Keratinocyte (primary cell): ENCODE measurements around the gene MTA3. TPM values are rescaled to one million over a fixed set of nuclear protein-coding genes. Genes with fewer than 3 reads are reported as not detected.
"Not testable (repeated sequence)": the region's sequence is repeated elsewhere in the genome, so short reads cannot be mapped to it uniquely, and the experiment has no call there.

Source experiments
- DNase-seq: peaks from one replicate; pipeline ENCODE4 v3.0.0-alpha.2; 2011; ENCODE audit warnings: low read depth, missing footprints, low spot score
- FAIRE-seq: peaks from 2 replicates; lab custom pipeline; 2011; peaks lifted over from hg19 to GRCh38; lab: Jason Lieb, UNC
- H2AFZ ChIP-seq: 2 replicates; pipeline ENCODE4 v1.6.0; 2012; ENCODE audit warnings: low read length, control low read depth, inconsistent platforms; ENCODE audit not compliant: control insufficient read depth
- H3K27ac ChIP-seq: 2 replicates; pipeline ENCODE4 v1.5.1; 2011; ENCODE audit warnings: low read length; ENCODE audit not compliant: control insufficient read depth, insufficient read depth
- H3K27me3 ChIP-seq: 3 replicates; pipeline ENCODE4 v1.6.0; 2011; ENCODE audit warnings: low read length; ENCODE audit not compliant: control insufficient read depth, insufficient read depth; ENCODE audit errors: extremely low read depth
- H3K36me3 ChIP-seq, 2 experiments: 2 replicates in 1 of 2; 3 replicates in 1 of 2; pipeline ENCODE4 v1.5.1; 2011; ENCODE audit warnings: low read length in 2 of 2, mild to moderate bottlenecking in 1 of 2; ENCODE audit not compliant: control insufficient read depth in 2 of 2, insufficient read depth in 2 of 2; ENCODE audit errors: extremely low read depth in 1 of 2
- H3K4me1 ChIP-seq: 3 replicates; pipeline ENCODE4 v1.5.1; 2011; ENCODE audit warnings: low read length; ENCODE audit not compliant: control insufficient read depth, insufficient read depth; ENCODE audit errors: extremely low read depth
- H3K4me2 ChIP-seq: 3 replicates; pipeline ENCODE4 v1.6.0; 2011; ENCODE audit warnings: low read depth, low read length; ENCODE audit not compliant: control insufficient read depth, insufficient read depth; ENCODE audit errors: extremely low read depth
- H3K4me3 ChIP-seq, 3 experiments: fragments of 200-600 bp in 1 of 3; sonication (generic) in 1 of 3; 2 replicates in 2 of 3; 3 replicates in 1 of 3; pipeline ENCODE4 v1.5.1; 2011 to 2016; ENCODE audit warnings: low read length in 3 of 3, mild to moderate bottlenecking in 3 of 3, control low read depth in 2 of 3, inconsistent platforms in 1 of 3, low read depth in 1 of 3, mixed read lengths in 1 of 3, mixed run types in 1 of 3, moderate library complexity in 1 of 3; ENCODE audit not compliant: control insufficient read depth in 2 of 3, insufficient read depth in 2 of 3; ENCODE audit errors: extremely low read depth in 1 of 3
- H3K79me2 ChIP-seq: 2 replicates; pipeline ENCODE4 v1.6.0; 2012; ENCODE audit warnings: low read length; ENCODE audit not compliant: control insufficient read depth, insufficient read depth
- H3K9ac ChIP-seq: 3 replicates; pipeline ENCODE4 v1.6.0; 2011; ENCODE audit warnings: low read length; ENCODE audit not compliant: control insufficient read depth, insufficient read depth; ENCODE audit errors: extremely low read depth
- H3K9me1 ChIP-seq: 3 replicates; pipeline ENCODE4 v1.6.0; 2011; ENCODE audit warnings: low read length; ENCODE audit not compliant: control insufficient read depth, insufficient read depth; ENCODE audit errors: extremely low read depth
- H3K9me3 ChIP-seq: 2 replicates; pipeline ENCODE4 v1.5.1; 2012; ENCODE audit warnings: low read depth, low read length; ENCODE audit not compliant: control insufficient read depth
- H4K20me1 ChIP-seq: 3 replicates; pipeline ENCODE4 v1.6.0; 2011; ENCODE audit warnings: low read length; ENCODE audit not compliant: control insufficient read depth, insufficient read depth; ENCODE audit errors: extremely low read depth
- EZH2 ChIP-seq: IDR thresholded peaks from one replicate; pipeline ENCODE4 v1.6.1; 2012; ENCODE audit warnings: inconsistent platforms, mild to moderate bottlenecking, low read length, moderate library complexity
- dilution Hi-C: fragments of 300-500 bp; cut with MboI; formaldehyde crosslinking; loops from one replicate; pipeline ENCODE4 v1.7.0; 2020; ENCODE audit warnings: low sequenced_read_pairs; ENCODE audit not compliant: extremely low pct_ligation_motif_present
- polyA plus RNA-seq, 5 experiments: library from polyadenylated mRNA; depleted of rRNA in 3 of 5; stranded (reverse) in 3 of 5; stranded (forward) in 1 of 5; unstranded in 1 of 5; fragments of >200 nt; gene quantifications; 1 replicate in 1 of 5; 2 replicates in 3 of 5; 3 replicates in 1 of 5; pipeline versions ENCODE4 v1.2.1 to v1.2.3, GENCODE V29; 2011 to 2012; ENCODE audit warnings: missing spikeins in 2 of 5, low read depth in 1 of 5, low replicate concordance in 1 of 5
- TF ChIP-seq, protein P1 (sequence below), 3 experiments: IDR thresholded peaks in 1 of 3; conservative IDR thresholded peaks in 1 of 3; optimal IDR thresholded peaks in 1 of 3; 2 replicates in 2 of 3; 3 replicates in 1 of 3; pipeline versions ENCODE3 to v1.5.1; 2011; ENCODE audit warnings: low read length in 3 of 3, mild to moderate bottlenecking in 3 of 3, moderate library complexity in 2 of 3, control low read depth in 1 of 3, inconsistent platforms in 1 of 3; ENCODE audit not compliant: insufficient read depth in 2 of 3; ENCODE audit errors: extremely low read depth in 1 of 3

MTA3 gene
- polyA plus RNA-seq, 1 donor (not counting 4 experiments of a cell fraction or from before 2014, with no cell fraction given), result 34.3 TPM

- H4K20me1 ChIP-seq, result no peaks in the 10 kb centered on the region
- H3K36me3 ChIP-seq, result no peaks in the 10 kb centered on the region
- H3K9me1 ChIP-seq, result no peaks in the 10 kb centered on the region
- no peaks in the 10 kb centered on the region for H3K9me3 ChIP-seq
- no peak overlapping the region for H3K4me3 ChIP-seq
- H3K79me2 ChIP-seq, result no peaks in the 10 kb centered on the region
- no peaks in the 10 kb centered on the region for H3K27me3 ChIP-seq
- peaks cover 6% of the 10 kb centered on the region for H3K4me1 ChIP-seq
- H3K27ac ChIP-seq, result no peak overlapping the region
- no peak for TF ChIP-seq EZH2
- TF ChIP-seq, protein P1, sequence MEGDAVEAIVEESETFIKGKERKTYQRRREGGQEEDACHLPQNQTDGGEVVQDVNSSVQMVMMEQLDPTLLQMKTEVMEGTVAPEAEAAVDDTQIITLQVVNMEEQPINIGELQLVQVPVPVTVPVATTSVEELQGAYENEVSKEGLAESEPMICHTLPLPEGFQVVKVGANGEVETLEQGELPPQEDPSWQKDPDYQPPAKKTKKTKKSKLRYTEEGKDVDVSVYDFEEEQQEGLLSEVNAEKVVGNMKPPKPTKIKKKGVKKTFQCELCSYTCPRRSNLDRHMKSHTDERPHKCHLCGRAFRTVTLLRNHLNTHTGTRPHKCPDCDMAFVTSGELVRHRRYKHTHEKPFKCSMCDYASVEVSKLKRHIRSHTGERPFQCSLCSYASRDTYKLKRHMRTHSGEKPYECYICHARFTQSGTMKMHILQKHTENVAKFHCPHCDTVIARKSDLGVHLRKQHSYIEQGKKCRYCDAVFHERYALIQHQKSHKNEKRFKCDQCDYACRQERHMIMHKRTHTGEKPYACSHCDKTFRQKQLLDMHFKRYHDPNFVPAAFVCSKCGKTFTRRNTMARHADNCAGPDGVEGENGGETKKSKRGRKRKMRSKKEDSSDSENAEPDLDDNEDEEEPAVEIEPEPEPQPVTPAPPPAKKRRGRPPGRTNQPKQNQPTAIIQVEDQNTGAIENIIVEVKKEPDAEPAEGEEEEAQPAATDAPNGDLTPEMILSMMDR (optimal IDR thresholded peaks at IDR 0.05 in 1 of 3, IDR thresholded peaks at IDR 0.05 in 1 of 3, conservative IDR thresholded peaks at IDR 0.05 in 1 of 3; ENCODE audit: extremely low read depth in 1 of 3, insufficient read depth in 2 of 3, low read length in 3 of 3), result no peak
- no peak overlapping the region for H3K9ac ChIP-seq
- H3K4me2 ChIP-seq, result no peak overlapping the region
- H2AFZ ChIP-seq, result no peak overlapping the region
- FAIRE-seq, result no peak
- DNase-seq, result no peak
- dilution Hi-C loops, result no loop called here
Measured at GRCh38 chr2:42726680-42727079, 158.2 kb downstream of the MTA3 start.

DNA sequence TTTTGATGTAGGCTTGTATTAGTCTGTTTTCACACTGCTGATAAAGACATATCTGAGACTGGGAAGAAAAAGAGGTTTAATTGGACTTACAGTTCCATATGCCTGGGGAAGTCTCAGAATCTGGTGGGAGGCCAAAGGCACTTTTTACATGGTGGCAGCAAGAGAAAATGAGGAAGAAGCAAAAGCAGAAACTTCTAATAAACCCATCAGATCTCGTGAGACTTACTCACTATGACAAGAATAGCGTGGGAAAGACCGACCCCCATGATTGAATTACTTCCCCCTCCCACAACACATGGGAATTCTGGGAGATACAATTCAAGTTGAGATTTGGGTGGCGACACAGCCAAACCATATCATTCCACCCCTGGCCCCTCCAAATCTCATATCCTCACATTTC is 162.9 kb downstream of the MTA3 start:
- H3K27ac ChIP-seq, H3K4me2 ChIP-seq, H3K9ac ChIP-seq, DNase-seq, H3K79me2 ChIP-seq, H3K4me1 ChIP-seq, dilution Hi-C loops, FAIRE-seq, H3K9me3 ChIP-seq, H2AFZ ChIP-seq, H4K20me1 ChIP-seq, H3K9me1 ChIP-seq, H3K36me3 ChIP-seq, H3K27me3 ChIP-seq, H3K4me3 ChIP-seq: not testable (repeated sequence)

GRCh38 chr2:42733852-42734251 is 165.4 kb downstream of the MTA3 start:
- no peaks in the 10 kb centered on the region for H3K27me3 ChIP-seq
- DNase-seq (no peak), FAIRE-seq (no peak)
- no peak overlapping the region for H3K27ac ChIP-seq
- no peaks in the 10 kb centered on the region for H4K20me1 ChIP-seq
- no peak overlapping the region for H3K4me2 ChIP-seq
- no peaks in the 10 kb centered on the region for H3K9me1 ChIP-seq
- no peak overlapping the region for H2AFZ ChIP-seq
- H3K4me3 ChIP-seq, result no peak overlapping the region
- no peak overlapping the region for H3K9ac ChIP-seq
- dilution Hi-C loops, result no loop called here
- H3K9me3 ChIP-seq, result no peaks in the 10 kb centered on the region
- H3K79me2 ChIP-seq, result no peaks in the 10 kb centered on the region
- peaks cover 9% of the 10 kb centered on the region for H3K4me1 ChIP-seq
- no peaks in the 10 kb centered on the region for H3K36me3 ChIP-seq
- TF ChIP-seq, protein P1 (optimal IDR thresholded peaks at IDR 0.05 in 1 of 3, IDR thresholded peaks at IDR 0.05 in 1 of 3, conservative IDR thresholded peaks at IDR 0.05 in 1 of 3; ENCODE audit: extremely low read depth in 1 of 3, insufficient read depth in 2 of 3, low read length in 3 of 3), result no peak
- TF ChIP-seq EZH2, result no peak
